HG02642 (cell line): Measurements from ENCODE around the gene ASAP2.

Experiments
- ATAC-seq: cut with Tn5 transposase; IDR thresholded peaks from one replicate; pipeline ENCODE4 v1.9.1; 2021; ENCODE audit warnings: mild to moderate bottlenecking; ENCODE audit not compliant: unreplicated experiment, poor library complexity

ASAP2 gene

DNA sequence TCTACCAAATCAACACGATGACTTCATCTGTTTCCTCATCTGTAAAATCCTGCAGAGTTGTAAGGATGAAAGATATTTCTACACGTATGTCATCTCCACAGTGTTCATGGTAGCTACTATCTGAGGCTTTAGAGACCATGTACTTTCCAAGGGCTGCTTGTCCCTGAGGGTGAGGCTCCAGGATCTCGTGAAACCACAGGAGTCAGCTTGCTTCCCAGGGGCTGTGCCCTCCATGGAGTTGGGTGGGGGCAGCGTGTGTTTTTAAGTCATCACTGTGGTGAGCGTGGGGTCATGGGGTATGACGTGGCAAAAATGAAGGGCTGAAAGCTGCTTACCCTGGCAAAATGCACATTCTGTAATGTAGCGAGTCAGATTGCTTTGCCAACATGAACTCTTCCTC lies 81.6 kb downstream of the ASAP2 start:
- no peak for ATAC-seq

DNA sequence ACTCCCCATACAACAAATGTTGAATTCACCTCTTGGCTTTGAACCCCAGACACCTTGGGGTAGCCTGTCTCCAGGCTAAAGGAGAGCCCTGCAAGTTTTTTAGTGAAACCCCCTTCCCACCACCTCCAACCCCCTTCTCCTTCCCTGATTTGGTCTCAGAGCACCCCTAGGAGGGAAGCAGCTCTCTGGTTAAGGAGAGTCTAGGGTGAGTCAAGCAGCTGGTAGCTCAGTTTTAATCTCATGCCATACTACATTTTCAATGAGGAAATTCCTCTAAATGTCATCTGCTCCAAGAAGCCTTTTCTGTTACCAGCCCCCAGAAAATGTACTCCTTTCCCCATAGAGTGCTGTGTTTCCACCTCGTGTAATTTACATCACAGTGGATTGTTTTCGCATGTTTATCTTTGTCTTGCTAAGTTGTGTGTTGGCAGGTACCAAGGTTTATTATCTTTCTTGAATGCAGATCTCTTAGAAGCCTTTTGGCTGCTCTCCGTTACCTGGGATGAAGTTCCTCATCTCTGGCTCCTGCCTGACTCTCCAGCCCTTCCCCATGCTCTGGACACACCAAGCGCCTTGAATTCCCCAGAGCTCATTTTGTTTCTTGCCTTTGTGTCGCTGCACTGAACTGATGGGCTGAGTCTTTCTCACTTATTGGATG lies 82.2 kb downstream of the ASAP2 start:
- ATAC-seq, result no peak

DNA sequence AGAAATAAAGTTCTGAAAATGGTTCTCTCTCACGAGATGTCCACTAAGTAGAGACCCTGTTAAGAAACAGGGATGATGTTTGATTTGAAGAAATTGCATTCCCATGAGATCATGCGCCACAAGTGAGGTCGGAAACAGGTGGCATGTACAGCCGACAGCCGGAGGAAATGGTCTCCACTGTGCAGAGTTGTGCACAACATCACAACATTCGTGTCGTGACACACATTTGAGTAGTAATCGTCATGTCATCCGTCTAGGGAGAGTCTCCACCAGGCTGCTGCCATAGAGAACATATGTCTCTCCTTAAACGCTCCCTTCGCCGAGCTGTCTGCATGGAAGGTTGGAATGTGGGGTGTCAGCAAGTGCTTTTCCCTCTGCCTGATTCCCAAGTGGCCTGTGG lies 84.7 kb downstream of the ASAP2 start:
- ATAC-seq, result no peak

DNA sequence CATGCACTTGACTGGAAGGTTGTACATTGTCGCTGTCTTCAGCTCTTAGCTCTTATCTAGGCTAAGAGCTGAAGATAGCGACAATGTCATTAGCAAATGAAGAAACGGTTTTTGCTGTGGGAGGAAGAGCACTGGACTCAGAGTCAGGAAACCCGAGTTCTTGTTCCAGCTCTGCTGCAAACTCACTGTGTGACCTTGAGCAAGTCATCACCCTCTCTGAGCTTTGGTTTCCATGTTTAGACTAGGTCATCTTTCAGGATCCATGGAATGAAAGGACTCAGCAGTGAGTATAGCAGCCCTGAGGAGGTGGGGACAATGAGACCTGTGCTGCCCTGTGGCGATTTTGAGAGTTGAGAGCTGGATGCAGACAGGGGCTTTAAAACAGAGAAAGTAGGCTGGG lies 85.3 kb downstream of the ASAP2 start:
- no peak for ATAC-seq

DNA sequence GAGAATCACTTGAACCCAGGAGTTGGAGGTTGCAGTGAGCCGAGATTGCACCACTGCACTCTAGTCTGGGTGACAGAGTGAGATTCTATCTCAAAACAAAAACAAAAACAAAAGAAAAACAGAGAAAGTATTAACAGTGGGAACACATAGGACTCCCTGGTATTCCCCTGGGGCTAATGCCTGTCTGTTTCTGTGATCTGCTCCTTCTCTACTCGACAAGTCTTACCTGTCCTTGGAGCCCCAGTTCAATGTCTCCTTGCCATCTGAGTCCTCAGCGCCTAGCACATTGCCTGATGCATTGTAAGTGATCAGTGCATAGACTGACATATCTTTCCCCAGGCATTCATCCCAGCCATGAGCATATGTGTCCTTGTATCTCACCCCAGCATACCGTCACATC lies 85.8 kb downstream of the ASAP2 start:
- no peak for ATAC-seq

DNA sequence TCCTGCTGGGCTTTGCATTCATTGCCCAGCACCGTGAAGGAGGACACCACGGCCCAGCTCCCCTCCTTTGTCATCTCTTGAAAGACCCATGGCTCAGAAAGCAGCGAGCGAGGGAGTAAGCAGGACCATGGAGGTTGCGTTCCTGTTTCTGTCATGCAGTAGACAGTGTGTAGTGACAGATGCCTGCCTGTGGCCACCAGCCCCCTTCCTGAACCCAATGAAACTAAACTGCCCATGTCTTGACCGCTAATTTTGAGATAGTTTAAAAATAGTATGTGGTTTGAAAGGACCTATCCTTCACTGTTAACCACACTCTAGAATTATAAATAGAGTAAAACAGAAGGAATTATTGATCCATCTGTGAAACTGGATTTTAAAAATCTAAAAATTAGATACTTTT lies 88.2 kb downstream of the ASAP2 start:
- ATAC-seq, result no peak

DNA sequence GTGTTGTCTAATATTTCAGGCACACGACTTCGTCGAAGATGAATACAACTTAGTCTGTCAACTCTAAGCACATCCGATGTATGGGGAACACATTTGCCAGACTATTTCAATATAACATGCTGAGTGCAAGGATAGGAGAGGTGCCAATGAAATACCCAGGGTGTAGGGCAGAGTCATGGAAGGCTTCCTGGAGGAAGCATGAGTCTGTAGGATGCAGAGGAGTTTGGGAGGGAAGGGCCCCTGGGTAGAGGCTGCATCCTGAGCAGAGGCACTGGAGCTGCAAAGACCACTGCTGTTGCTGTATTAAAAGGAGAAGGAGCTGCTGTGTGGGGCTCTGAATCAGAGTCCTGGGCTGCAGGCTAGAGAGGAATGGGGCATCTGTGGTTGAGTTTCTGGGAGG lies 89.9 kb downstream of the ASAP2 start:
- ATAC-seq, result no peak

DNA sequence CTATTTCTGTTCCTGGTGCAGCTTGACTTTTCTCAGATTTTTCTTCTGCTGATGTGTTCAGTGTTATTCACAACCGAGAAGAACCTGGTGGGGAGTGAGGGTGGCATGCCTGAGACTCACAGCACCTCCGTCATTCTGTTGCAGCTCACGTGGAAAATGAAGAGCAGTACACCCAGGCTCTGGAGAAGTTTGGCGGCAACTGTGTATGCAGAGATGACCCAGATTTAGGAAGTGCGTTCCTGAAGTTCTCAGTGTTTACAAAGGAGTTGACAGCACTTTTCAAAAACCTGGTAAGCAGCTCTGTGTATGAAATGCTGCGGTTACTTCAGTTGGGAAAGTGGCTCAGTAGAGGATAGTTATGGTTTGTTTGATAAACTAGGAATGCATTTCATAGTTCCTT lies 90.5 kb downstream of the ASAP2 start:
- ATAC-seq, result no peak

DNA sequence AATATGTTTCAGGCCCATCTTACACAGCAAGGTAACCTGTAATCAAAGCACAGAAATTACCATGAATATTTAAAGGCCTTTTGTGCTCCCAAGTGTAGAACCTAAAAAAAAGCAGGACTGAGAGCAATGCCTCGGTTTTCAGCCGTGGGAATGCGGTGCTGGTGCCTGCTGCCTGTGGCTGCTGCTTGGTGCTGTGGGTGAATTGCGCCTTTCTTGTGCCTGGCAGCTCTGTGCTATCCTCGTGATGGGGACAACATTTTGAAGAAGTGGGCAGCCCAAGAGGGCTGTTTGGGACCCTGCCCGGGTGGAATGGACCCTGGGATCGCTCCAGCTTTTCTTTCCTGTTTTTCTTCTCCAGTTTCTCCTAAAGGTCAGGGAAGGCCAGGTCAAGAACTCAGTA lies 91.2 kb downstream of the ASAP2 start:
- ATAC-seq, result no peak

DNA sequence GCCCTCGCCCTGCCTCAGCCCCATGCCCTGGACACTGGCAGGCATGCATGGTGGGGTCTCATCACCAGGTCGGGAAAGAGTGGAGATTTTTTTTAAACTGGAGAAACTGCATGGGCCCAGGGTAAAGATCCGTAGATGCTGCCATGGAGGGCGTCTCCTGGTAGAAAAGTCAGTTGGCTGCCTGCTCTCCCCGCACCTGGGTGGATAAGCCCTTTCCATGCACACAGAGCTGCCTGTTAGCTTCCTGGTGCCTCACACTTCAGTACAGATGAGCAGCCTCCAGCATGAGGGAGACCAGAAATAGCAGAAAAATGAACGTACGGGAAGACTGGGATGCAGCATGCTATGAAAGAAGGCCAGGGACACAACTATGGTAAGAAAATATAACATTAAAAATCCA lies 92.0 kb downstream of the ASAP2 start:
- ATAC-seq, result no peak

DNA sequence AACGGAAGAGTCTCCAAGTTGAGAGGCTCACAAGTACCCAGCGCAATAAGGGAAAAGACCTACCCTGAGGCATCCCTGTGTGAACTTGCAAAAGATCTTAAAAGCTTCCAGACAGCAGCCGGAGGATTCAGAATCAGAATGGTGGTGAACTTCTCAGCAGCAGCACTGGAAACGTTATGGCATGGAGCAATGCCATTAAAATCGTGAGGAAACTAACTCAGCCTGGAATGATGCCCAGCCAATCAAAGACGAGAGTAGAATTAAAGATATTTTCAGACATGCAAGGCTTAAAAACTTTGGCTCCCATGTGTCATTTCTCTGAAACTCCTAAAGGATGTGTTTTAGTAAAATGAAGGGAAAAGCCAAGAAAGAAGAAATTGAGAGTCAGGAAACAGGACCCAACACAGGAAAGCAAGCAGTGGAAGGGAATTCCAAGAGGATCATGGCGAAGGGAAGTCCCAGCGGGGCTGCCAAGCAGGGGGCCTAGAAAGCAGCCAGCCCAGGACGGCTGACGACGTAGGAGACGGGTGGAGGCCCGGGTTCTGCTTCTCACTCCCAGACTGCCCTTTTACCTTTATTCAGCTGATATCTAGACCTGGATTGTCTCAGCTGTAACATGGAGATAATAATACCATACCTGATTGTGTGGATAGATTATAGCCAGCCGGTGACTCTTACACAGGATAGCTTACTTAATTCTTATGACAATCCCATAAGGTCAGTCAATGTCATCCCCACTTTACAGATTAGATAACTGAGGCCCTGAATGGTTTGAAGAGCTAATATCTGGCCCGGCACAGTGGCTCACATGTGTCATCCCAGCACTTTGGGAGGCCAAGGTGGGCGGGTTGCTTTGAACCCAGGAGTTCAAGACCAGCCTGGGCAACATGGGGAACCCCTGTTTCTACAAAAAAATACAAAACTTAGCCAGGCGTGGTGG lies 92.8 kb downstream of the ASAP2 start:
- ATAC-seq, result no peak

DNA sequence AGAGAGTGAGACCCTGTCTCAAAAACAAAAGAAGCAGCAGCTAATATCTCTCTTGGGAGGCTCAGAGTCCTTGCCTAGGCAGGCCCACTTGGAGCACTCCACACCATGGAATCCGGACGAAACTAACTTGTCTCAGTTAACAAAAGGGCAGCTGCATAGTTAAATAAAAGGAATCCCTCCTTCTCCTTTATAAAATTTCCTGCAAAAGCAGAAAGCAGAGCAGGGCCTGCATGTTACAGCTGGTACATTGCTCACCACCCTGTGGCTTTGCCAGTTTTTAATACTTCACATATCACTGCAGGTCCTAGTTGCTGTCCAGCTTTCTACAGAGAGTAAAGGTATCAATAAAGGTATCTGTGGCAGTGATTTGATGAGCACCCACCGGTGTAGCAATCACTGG lies 93.6 kb downstream of the ASAP2 start:
- no peak for ATAC-seq

DNA sequence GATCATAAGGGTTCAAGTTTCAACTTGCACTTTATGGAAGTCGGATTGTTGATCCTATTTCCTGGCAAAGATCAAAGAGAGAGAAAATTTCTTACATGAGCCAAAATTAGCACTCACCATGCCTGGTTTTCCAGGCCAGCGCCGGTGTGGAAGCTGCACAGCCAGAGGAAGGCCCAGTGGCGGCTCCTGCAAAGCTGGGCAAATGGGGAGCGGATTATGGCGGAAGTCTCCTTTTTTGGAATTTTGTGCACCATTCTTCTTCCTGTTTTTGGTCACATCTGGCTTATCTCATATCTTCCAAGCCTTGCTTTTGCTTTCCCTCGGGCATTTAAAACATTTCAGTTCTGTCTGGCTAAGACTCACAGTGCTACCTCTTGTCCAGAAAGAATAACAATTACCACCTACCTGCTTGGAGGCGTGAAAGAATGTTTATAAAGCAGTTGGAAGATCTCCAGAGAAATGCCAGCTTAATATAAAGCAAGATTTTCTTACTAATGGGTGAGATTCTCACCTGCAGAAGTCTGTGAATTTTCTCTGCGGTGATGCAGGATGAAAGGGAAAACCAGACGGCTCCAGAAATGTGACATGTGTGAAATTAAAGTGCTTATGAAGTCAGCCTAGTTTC lies 94.3 kb downstream of the ASAP2 start:
- no peak for ATAC-seq

DNA sequence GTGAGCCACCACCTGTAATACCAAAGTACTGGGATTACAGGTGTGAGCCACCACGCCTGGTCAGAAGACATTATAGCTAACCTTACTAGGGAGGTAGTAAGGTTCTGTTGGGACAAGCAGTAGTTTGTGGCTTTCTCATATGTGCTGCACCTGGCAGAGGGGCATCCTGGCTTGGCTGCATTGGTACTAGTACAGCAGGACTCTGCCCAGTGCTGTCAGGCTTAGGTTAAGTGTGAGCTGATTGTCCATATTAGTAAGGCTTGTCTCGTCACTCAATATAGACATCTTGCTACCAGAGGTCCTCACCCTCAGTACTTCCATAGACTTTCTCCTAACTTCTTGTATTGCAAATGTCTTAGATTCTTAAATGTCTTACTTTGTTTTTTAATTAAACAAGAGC lies 96.1 kb downstream of the ASAP2 start:
- no peak for ATAC-seq

DNA sequence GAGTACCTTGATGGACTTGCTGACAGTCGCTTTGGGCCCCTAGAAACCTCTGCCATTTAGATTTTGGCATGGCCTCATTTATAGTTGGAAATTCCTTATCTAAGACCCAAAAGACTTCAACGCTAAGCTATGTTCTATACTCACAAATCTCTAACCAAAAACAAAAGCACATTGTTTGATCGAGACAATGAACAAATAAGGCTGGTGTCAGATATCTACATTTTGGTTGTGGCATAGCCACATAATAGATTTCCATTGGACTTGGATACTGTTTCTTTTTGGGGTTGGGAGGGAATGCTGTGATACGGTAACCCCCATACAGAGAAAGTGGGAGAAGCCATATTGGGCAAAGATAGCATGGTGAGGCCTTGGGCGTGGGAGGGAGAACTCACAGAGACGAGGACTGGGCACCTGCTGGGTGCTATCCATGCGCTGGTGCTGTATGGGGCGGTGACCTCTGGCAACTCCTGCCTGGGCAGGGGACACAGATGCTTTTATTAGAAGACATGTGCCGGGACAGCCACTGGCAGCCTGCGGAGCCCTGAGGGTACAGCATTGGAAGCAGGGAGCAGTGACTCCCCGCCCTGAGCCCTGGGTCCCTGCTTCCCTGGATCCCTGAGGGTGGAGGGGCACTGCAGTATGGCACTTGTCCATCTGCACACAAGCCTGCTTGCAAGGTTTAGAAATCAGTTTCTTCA lies 97.1 kb downstream of the ASAP2 start:
- ATAC-seq, result no peak

DNA sequence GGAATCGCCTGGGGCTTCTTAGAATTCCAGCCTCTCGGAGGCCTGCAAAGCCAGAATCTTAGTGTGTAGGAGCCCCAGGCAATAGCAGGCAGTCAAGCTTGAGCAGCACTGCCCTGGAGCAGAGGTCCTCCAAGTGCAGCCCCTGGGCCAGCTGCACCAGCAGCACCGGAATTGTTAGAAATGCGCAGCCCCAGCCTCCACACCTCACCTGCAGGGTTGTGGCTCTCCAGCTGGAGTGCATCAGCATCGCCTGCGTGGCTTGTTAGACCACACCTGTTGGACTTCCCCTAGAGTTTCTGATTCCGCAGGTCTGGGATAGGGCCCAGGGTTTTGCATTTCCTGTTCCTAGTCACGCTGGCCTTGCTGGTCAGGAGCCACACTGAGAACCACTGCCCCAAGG lies 100.3 kb downstream of the ASAP2 start:
- no peak for ATAC-seq

DNA sequence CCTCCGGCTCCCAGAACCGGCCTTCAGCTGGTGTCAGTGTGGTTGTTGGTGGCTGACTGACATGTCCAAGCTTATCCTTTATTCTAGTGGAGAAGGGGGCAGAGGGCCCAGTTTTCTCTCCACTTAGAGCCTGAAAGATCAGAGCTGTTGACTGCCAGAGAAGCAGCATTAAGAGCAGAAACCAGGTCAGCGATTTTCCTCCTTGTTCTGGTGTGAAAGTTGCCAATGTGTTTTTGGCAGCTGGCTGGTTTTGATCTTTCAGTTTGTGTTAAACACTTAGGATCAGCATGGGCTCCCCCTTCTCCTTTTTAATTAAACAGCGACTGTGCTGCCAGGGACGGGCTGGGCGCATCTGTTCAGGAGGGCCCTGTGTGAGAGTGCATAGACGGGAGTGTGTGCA lies 100.9 kb downstream of the ASAP2 start:
- ATAC-seq, result no peak

DNA sequence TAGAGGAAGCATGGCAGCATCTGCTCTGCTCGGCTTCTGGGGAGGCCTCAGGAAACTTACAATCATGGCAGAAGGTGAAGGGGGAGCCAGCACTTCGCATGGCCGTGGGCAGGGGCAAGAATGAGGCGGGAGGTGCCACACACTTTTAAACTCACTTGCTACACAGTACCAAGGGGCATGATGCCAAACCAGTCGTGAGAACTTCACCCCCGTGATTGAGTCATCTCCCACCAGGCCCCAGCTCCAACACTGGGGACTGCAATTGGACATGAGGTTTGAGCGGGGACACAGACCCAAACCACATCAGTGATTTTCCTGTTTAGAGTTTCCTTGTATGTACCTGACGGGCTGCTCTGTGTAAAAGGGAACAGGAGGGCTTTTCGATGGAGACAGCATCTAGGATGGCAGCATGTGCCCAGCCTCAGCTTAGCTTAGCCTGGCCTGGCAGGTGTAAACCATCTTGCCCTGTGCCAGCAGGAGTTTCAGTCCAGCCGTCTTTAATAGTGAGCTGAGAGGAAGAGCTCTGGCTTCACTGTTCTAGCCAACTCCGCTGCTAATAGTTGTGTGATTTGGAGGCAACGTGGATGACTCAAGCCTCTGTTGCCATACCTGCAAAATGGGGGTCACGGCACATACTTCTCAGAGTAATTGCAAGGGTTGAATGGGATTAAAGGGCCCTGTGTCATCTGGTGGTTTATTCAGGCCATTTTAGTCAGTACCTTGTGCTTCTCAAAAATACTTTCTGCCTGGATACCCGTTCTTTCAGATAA lies 101.8 kb downstream of the ASAP2 start:
- ATAC-seq, result no peak

DNA sequence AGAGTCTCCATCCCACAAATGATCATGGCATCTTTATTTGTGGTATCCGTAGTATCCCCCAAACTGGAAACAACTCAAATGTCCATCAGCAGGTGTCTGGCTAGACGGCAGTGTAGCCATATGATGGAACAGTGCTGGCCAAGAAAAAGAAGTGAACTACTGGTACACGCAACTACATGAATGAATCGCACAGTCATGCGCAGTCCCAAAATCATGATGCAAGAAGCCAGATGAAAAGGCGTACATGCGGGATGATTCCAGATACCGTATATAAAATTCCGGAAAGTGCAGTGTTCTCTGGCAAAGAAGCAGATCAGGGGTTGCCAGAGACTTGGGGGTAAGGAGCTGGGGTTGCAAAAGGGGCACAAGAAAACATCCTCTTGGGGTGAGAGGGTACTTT lies 102.5 kb downstream of the ASAP2 start:
- no peak for ATAC-seq

DNA sequence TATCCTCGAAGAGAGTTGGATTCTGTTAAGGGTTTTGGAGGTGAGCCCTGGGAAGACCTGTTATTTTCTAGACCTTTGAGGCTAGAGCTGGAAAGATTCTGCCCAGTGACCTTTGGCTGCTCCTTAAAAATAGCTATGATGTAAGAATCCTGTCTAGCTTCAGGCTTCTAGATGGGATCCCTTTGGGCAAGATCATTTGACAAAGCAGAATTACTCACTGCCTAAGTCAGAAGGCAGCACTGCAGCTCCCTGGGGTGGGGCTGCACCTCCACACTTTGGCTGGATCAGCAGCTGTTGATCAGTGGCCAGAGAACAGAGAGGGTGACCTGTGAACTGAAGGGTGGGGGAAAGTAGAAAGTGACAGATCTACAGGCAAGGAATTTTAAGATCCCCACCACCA lies 103.8 kb downstream of the ASAP2 start:
- ATAC-seq, result no peak
